GM12878 (cell line): ENCODE data around the gene SP6. TPM values are rescaled to one million over a fixed set of nuclear protein-coding genes. Genes with fewer than 3 reads are reported as not detected.
A peak's percentile ranks its signal among the peaks of the same experiment; 100 is the strongest.

Experiments
- BACH1 ChIP-seq: fragments of 450-650 bp; IDR thresholded peaks from 2 replicates; pipeline ENCODE4 v1.6.1; 2017; ENCODE audit warnings: mild to moderate bottlenecking, borderline replicate concordance
- CBFB ChIP-seq: IDR thresholded peaks from 2 replicates; pipeline ENCODE4 v1.6.1; 2016; ENCODE audit warnings: antibody characterized with exemption, low read depth
- CBX3 ChIP-seq: fragments of 200-600 bp; sonication (generic); IDR thresholded peaks from 2 replicates; pipeline ENCODE4 v1.6.1; 2016; ENCODE audit warnings: low read depth, borderline replicate concordance
- CHD1 ChIP-seq: IDR thresholded peaks from 2 replicates; pipeline ENCODE4 v1.6.1; 2012; ENCODE audit warnings: low read depth, low read length, improper control_type of control experiment
- CHD2 ChIP-seq: IDR thresholded peaks from 2 replicates; pipeline ENCODE4 v1.6.1; 2011; ENCODE audit warnings: low read depth, low read length, improper control_type of control experiment, borderline replicate concordance
- CHD4 ChIP-seq: fragments of 200-600 bp; sonication (generic); IDR thresholded peaks from 2 replicates; pipeline ENCODE4 v1.6.1; 2016; ENCODE audit warnings: mild to moderate bottlenecking
- CREM ChIP-seq: IDR thresholded peaks from 2 replicates; pipeline ENCODE4 v1.6.1; 2014; ENCODE audit warnings: antibody characterized with exemption, low read depth
- ESRRA ChIP-seq: IDR thresholded peaks from 2 replicates; pipeline ENCODE4 v1.6.1; 2012; ENCODE audit warnings: mild to moderate bottlenecking, low read length, improper control_type of control experiment
- GATAD2B ChIP-seq: fragments of 450-650 bp; conservative IDR thresholded peaks from 2 replicates; pipeline ENCODE4 v1.6.1; 2017; ENCODE audit warnings: low read depth, mild to moderate bottlenecking, moderate library complexity
- IRF3 ChIP-seq: fragments of 450-650 bp; IDR thresholded peaks from 2 replicates; pipeline ENCODE4 v1.6.1; 2014; ENCODE audit warnings: mild to moderate bottlenecking
- KDM1A ChIP-seq: fragments of 200-600 bp; sonication (generic); IDR thresholded peaks from 2 replicates; pipeline ENCODE4 v1.6.1; 2016; ENCODE audit warnings: borderline replicate concordance
- MEF2A ChIP-seq: IDR thresholded peaks from 2 replicates; pipeline ENCODE4 v1.6.1; 2011; ENCODE audit warnings: low read depth, mild to moderate bottlenecking, low read length, moderate library complexity; ENCODE audit not compliant: insufficient read depth
- NFXL1 ChIP-seq: fragments of 450-650 bp; IDR thresholded peaks from 2 replicates; pipeline ENCODE4 v1.6.1; 2017; ENCODE audit warnings: antibody characterized with exemption, mild to moderate bottlenecking, borderline replicate concordance
- POU2F2 ChIP-seq: IDR thresholded peaks from 3 replicates; pipeline ENCODE4 v1.6.1; 2011; ENCODE audit warnings: low read depth, mild to moderate bottlenecking, low read length, borderline replicate concordance
- RBBP5 ChIP-seq: fragments of 200-600 bp; sonication (generic); conservative IDR thresholded peaks from 2 replicates; pipeline ENCODE4 v1.6.1; 2016
- RUNX3 ChIP-seq: IDR thresholded peaks from 2 replicates; pipeline ENCODE4 v1.6.1; 2012; ENCODE audit warnings: low read length, inconsistent platforms
- SPI1 ChIP-seq: IDR thresholded peaks from 2 replicates; pipeline ENCODE4 v1.6.1; 2011; ENCODE audit warnings: low read depth, mild to moderate bottlenecking, low read length, moderate library complexity, borderline replicate concordance; ENCODE audit not compliant: insufficient read depth
- TCF12 ChIP-seq: IDR thresholded peaks from 2 replicates; pipeline ENCODE4 v1.6.1; 2011; ENCODE audit warnings: low read depth, mild to moderate bottlenecking, low read length
- ZNF207 ChIP-seq: fragments of 450-650 bp; IDR thresholded peaks from 2 replicates; pipeline ENCODE4 v1.6.1; 2014; ENCODE audit warnings: antibody characterized with exemption, mild to moderate bottlenecking, borderline replicate concordance
- ZZZ3 ChIP-seq: IDR thresholded peaks from 2 replicates; pipeline ENCODE4 v1.6.1; 2011; ENCODE audit warnings: low read depth; ENCODE audit not compliant: control insufficient read depth, insufficient read length
- polyA plus RNA-seq, 11 experiments: library from polyadenylated mRNA; depleted of rRNA in 4 of 11; unstranded in 6 of 11; stranded (reverse) in 5 of 11; fragments of >200 nt; fragmentation: Nextera tagmentation in 4 of 11; fragmentation: Illumina TruSeq in 1 of 11; extraction: Ambion mirVana in 4 of 11; extraction: Trizol in 1 of 11; gene quantifications; 1 replicate in 1 of 11; 2 replicates in 10 of 11; pipeline versions ENCODE4 v1.2.1 to v1.2.3, GENCODE V29; 2011 to 2016; ENCODE audit warnings: inconsistent platforms in 2 of 11, missing spikeins in 2 of 11, low read depth in 1 of 11
- total RNA-seq, 4 experiments: library from RNA; depleted of rRNA in 3 of 4; stranded (reverse); fragments of >200 nt in 3 of 4; fragmentation: Illumina TruSeq in 1 of 4; extraction: Trizol in 1 of 4; gene quantifications; 2 replicates each; pipeline versions ENCODE4 v1.2.1 to v1.2.3, GENCODE V29; 2013 to 2021
- TF ChIP-seq, protein P1 (sequence below): IDR thresholded peaks from 2 replicates; pipeline ENCODE4 v1.6.1; 2012; ENCODE audit warnings: improper control_type of control experiment, low read depth, low read length; ENCODE audit not compliant: insufficient replicate concordance
- TF ChIP-seq, protein P2 (sequence below): fragments of 450-650 bp; IDR thresholded peaks from 2 replicates; pipeline ENCODE4 v1.6.1; 2016; ENCODE audit warnings: mild to moderate bottlenecking
- TF ChIP-seq, protein P3 (sequence below): IDR thresholded peaks from 2 replicates; pipeline ENCODE4 v1.6.1; 2012; ENCODE audit warnings: low read depth, low read length, improper control_type of control experiment
- TF ChIP-seq, protein P4 (sequence below): IDR thresholded peaks from 2 replicates; pipeline ENCODE4 v1.6.1; 2011; ENCODE audit warnings: low read depth, mild to moderate bottlenecking, low read length, moderate library complexity, borderline replicate concordance; ENCODE audit errors: extremely low read depth

The SP6 gene
- total and polyA plus RNA-seq, 10 of the 15 experiments (the other 5 are each of a cell fraction or from before 2014, with no cell fraction given) = 0.05 to 0.15 (median 0.06) TPM; not detected in 7

DNA sequence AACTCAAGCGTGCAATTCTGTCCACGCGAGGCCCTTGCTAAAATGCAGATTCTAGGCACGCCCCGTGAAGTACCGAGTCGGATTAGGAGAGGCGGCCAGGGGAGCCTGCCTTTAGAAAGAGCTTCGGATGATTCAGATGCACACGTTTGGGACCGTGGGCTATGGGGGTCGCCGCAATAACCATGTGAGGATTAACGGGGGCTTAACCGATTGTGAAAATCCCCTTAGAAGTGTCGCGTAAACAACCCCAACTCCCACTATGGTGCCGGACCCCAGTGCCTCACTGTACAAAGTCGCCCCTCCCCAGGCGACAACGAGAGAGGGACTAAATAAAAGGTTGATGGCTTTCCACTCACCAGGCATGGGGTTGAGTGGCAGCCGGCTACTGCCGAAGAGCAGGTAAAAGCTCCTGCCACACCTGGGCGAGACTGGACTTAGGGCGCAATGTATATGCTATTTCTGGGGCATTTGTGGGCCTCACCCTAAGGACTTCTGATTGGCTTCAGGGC lies 44.4 kb upstream of the SP6 start (continued):
- TF ChIP-seq, protein P1, sequence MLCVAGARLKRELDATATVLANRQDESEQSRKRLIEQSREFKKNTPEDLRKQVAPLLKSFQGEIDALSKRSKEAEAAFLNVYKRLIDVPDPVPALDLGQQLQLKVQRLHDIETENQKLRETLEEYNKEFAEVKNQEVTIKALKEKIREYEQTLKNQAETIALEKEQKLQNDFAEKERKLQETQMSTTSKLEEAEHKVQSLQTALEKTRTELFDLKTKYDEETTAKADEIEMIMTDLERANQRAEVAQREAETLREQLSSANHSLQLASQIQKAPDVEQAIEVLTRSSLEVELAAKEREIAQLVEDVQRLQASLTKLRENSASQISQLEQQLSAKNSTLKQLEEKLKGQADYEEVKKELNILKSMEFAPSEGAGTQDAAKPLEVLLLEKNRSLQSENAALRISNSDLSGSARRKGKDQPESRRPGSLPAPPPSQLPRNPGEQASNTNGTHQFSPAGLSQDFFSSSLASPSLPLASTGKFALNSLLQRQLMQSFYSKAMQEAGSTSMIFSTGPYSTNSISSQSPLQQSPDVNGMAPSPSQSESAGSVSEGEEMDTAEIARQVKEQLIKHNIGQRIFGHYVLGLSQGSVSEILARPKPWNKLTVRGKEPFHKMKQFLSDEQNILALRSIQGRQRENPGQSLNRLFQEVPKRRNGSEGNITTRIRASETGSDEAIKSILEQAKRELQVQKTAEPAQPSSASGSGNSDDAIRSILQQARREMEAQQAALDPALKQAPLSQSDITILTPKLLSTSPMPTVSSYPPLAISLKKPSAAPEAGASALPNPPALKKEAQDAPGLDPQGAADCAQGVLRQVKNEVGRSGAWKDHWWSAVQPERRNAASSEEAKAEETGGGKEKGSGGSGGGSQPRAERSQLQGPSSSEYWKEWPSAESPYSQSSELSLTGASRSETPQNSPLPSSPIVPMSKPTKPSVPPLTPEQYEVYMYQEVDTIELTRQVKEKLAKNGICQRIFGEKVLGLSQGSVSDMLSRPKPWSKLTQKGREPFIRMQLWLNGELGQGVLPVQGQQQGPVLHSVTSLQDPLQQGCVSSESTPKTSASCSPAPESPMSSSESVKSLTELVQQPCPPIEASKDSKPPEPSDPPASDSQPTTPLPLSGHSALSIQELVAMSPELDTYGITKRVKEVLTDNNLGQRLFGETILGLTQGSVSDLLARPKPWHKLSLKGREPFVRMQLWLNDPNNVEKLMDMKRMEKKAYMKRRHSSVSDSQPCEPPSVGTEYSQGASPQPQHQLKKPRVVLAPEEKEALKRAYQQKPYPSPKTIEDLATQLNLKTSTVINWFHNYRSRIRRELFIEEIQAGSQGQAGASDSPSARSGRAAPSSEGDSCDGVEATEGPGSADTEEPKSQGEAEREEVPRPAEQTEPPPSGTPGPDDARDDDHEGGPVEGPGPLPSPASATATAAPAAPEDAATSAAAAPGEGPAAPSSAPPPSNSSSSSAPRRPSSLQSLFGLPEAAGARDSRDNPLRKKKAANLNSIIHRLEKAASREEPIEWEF = no peak
- TF ChIP-seq POU2F2 (peak; percentile 95), MEF2A (peak; percentile 83), CHD1 (no peak), CBFB (peak; percentile 82; the same call in 1 of the 2 replicates), ESRRA (no peak; the same call in 1 of the 2 replicates), NFXL1 (no peak), CBX3 (no peak), IRF3 (no peak), GATAD2B (no peak), CHD2 (no peak), ZZZ3 (no peak), KDM1A (no peak), RBBP5 (no peak), ZNF207 (no peak), CREM (no peak), BACH1 (peak; percentile 59), RUNX3 (no peak), SPI1 (no peak), CHD4 (no peak), TCF12 (peak; percentile 49; the same call in 1 of the 2 replicates)
- TF ChIP-seq, protein P2, sequence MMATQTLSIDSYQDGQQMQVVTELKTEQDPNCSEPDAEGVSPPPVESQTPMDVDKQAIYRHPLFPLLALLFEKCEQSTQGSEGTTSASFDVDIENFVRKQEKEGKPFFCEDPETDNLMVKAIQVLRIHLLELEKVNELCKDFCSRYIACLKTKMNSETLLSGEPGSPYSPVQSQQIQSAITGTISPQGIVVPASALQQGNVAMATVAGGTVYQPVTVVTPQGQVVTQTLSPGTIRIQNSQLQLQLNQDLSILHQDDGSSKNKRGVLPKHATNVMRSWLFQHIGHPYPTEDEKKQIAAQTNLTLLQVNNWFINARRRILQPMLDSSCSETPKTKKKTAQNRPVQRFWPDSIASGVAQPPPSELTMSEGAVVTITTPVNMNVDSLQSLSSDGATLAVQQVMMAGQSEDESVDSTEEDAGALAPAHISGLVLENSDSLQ = no peak
- TF ChIP-seq, protein P3, sequence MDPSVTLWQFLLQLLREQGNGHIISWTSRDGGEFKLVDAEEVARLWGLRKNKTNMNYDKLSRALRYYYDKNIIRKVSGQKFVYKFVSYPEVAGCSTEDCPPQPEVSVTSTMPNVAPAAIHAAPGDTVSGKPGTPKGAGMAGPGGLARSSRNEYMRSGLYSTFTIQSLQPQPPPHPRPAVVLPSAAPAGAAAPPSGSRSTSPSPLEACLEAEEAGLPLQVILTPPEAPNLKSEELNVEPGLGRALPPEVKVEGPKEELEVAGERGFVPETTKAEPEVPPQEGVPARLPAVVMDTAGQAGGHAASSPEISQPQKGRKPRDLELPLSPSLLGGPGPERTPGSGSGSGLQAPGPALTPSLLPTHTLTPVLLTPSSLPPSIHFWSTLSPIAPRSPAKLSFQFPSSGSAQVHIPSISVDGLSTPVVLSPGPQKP = no peak
- TF ChIP-seq, protein P4, sequence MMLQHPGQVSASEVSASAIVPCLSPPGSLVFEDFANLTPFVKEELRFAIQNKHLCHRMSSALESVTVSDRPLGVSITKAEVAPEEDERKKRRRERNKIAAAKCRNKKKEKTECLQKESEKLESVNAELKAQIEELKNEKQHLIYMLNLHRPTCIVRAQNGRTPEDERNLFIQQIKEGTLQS = no peak
